Right forelimb (tissue), 1 donor: Measurements from ENCODE around the gene NOTCH2NLA.
"Not testable (repeated sequence)": the region's sequence is repeated elsewhere in the genome, so short reads cannot be mapped to it uniquely, and the experiment has no call there.

Source experiments
- DNase-seq: peaks from one replicate; pipeline ENCODE4 v3.0.0-alpha.2; 2018

Gene NOTCH2NLA

GRCh38 chr1:146144465-146144864, 84.4 kb downstream of the NOTCH2NLA start, which contains the start of gene NBPF10:
Gene NBPF10, minus strand, starts transcription at chr1:146144804. Its CDS starts 35 bp downstream, at chr1:146144769.
- DNase-seq: not testable (repeated sequence)
